Liver (tissue), 3 donors: ENCODE measurements around the gene LCK.

Source experiments
- CTCF ChIP-seq: fragments of 150-350 bp; IDR thresholded peaks from 2 replicates; pipeline ENCODE4 v1.5.1; 2017; ENCODE audit warnings: improper control_type of control experiment, low read depth, low read length; ENCODE audit not compliant: missing input control
- GABPA ChIP-seq, 2 donors: IDR thresholded peaks in 1 of 2; conservative IDR thresholded peaks in 1 of 2; 2 replicates each; pipeline ENCODE4 v1.6.1; 2016; ENCODE audit warnings: antibody characterized with exemption in 2 of 2, mild to moderate bottlenecking in 1 of 2, moderate library complexity in 1 of 2
- MAX ChIP-seq: IDR thresholded peaks from 2 replicates; pipeline ENCODE4 v1.6.1; 2016; ENCODE audit warnings: antibody characterized with exemption
- REST ChIP-seq: IDR thresholded peaks from 2 replicates; pipeline ENCODE4 v1.6.1; 2016; ENCODE audit warnings: antibody characterized with exemption, mild to moderate bottlenecking
- TAF1 ChIP-seq: conservative IDR thresholded peaks from 2 replicates; pipeline ENCODE4 v1.6.1; 2016; ENCODE audit warnings: antibody characterized with exemption, mild to moderate bottlenecking
- YY1 ChIP-seq: IDR thresholded peaks from 2 replicates; pipeline ENCODE4 v1.6.1; 2016; ENCODE audit warnings: antibody characterized with exemption, mild to moderate bottlenecking
- ZBTB33 ChIP-seq: IDR thresholded peaks from 2 replicates; pipeline ENCODE4 v1.6.1; 2016; ENCODE audit warnings: antibody characterized with exemption
- donor health status: healthy.
- donor health status: healthy.

GRCh38 chr1:32329931-32330466 lies 78.9 kb downstream of the LCK start:
- TF ChIP-seq MAX (no peak), CTCF (no peak), YY1 (no peak), ZBTB33 (no peak), GABPA (IDR thresholded peaks at IDR 0.05 in 1 of 2, conservative IDR thresholded peaks at IDR 0.05 in 1 of 2) (no peak), REST (no peak), TAF1 (no peak)
